ENCODE results near the gene CCR2.

DNA sequence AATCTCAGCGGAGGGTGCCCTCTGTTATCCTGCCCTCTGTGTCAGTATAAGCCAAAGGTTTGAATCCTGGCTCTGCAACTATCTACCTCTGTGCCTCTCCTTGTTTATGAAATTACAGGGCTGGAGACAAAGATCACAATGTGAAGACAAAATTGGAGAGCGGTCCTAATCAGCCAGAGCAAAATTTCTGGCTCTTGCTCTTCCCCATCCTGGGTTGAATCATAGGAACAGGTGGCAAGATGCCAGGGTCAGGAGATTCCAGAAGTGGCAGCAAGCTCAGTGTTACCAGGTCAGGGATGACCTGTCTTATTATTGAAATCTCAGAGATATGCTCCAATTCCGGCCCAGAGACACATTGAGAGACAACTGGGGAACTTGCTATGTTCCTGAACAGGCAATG lies 2.3 kb upstream of the CCR2 start:
- TF ChIP-seq CTCF (IDR thresholded peaks at IDR 0.05) (no peak), FOXJ3 (CRISPR knock-in tag; IDR thresholded peaks at IDR 0.05) (no peak), NFIC (IDR thresholded peaks at IDR 0.05; ENCODE audit: borderline replicate concordance) (no peak), JUND (IDR thresholded peaks at IDR 0.05) (no peak), RAD21 (IDR thresholded peaks at IDR 0.05; ENCODE audit: low read length) (no peak), POLR2AphosphoS5 (IDR thresholded peaks at IDR 0.05; ENCODE audit: low read depth, low read length) (no peak)
